NCI-H524 treated with DMSO at 0.1 percent for 48 hours (cell line): ENCODE results near the gene CPZ.
"Not testable (repeated sequence)": the region's sequence is repeated elsewhere in the genome, so short reads cannot be mapped to it uniquely, and the experiment has no call there.

Experiments
- DNase-seq: peaks from one replicate; lab custom pipeline; 2025; lab: John Stamatoyannopoulos, UW

CPZ gene

GRCh38 chr4:8653326-8654000, 60.9 kb downstream of the CPZ start:
- DNase-seq, result no peak

GRCh38 chr4:8654139-8654538, 61.6 kb downstream of the CPZ start:
- not testable (repeated sequence) for DNase-seq

GRCh38 chr4:8655411-8656184, 63.0 kb downstream of the CPZ start:
- no peak for DNase-seq

GRCh38 chr4:8656185-8656517, 63.6 kb downstream of the CPZ start:
- DNase-seq, result no peak

- no peak for DNase-seq
Observed at GRCh38 chr4:8656711-8657380, 64.3 kb downstream of the CPZ start.

DNA sequence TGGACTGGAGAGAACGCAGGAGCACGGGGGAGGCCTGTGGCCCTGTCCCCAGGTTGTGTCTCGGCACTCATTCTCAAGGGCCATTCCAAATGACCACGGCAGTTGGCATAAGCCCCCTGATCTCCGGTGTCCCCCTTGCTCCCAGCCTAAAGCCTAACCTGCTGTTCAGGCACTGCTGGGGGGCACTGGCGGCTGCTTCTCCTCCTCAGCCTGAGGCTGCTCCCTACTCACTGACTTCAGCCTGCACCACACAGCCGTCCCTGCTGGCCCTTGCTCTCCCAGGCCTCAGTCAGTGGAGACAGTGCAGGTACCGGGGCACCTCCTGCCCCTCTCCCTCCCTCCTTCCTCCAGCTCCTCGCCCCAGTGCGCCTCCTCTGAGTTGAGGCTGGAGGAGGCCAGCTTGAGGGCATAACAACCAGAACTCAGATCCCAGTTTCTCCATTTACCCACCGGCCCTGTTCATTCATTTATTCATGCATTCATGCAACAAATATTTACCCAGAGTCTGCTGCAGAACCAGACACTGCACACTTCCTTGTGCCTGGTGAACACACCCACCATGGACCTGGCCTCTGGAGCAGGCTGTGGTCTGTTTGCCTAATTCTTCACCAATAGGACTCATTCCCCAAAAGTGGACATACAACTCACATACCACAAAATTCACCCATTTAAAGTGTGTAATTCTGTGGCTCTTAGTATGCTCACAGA, 65.0 kb downstream of the CPZ start:
- DNase-seq, result no peak

GRCh38 chr4:8662776-8663175, 70.2 kb downstream of the CPZ start:
- no peak for DNase-seq

DNA sequence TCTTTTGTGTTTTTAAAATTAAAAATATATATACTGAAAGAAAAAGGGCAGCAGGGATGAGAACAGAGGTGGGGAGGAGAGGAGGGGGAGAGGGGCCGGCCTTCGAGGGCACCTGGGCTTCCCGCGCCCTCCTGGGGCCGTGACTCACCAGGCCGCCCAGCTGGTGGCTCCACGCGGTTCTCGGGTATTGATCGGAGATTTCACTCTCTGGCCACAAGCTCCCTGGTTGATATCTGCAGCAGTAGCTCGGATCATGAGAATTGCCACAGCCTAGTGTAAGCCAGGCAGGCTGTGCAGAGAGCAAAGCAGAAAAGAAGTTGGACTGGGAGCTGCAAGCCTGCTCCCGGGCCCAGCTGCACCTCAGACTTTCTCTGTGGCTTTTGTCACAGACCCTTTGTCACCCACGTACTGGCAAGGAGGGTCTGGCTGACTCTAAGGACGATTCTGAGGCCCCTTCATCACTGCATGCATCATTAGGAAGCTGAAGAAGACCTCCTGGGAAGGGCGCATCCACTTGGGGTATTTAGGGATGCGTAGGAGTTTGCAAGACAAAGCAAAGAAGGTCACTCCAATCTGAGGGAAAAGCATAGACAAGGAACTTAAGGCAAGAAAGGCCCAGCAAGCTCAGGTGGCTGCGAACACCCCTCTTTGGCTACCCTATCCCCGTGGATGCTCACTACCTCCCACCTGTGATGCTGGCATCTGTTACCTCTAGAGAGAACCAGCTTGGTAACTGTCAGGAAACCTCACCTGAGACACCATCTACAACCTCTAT, 71.7 kb downstream of the CPZ start:
- no peak for DNase-seq

- no peak for DNase-seq
Observed at GRCh38 chr4:8664976-8665375, 72.4 kb downstream of the CPZ start.

DNA sequence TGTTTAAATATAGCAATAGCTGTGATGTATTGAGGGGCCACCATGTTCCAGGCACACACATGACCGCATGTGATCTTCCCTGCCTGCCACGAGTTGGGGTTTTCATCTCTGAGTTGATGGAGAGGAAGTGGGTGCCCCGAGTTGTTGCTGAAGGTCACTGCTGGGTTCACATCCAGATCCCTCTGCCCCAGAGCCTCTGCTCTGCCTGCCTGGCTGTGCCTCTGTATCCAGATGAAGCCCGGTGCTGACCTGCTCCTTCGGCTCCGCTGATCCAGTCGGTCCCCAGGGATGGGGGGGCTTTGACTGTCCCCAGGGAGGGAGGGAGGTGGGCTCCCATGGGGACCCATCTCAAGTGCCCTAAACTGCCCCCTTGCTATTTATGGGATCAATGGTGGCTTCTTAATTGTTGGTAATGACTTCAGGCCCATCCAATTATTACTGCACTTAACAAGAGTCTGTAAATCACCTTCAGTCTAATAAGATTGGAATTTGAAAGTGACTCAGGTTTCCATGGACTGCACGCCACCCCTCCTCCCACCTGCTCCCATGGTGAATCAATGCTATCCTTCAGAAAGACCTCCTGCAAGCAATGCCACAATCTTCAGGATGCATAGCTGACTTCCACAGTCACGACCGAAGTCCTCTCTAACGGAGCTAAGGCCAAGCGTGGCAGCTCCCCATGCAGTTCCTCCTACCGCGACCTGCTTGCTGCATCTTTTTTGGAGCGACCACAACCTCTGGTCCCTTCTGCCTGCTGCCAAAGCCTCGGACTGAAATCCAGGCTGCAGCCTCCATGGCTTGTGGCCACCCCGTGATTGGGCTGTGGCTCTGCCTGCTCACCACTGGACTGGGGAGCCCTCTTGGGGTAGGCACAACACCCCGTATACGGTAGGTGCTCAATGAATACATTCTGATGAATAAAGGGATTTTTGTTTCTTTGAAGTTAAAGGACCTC, 73.1 kb downstream of the CPZ start:
- no peak for DNase-seq

GRCh38 chr4:8666581-8666980, 74.0 kb downstream of the CPZ start:
- DNase-seq, result no peak
